ENCODE results near the gene FBXO17. TPM values are rescaled to one million over a fixed set of nuclear protein-coding genes. Genes with fewer than 3 reads are reported as not detected.

FBXO17 gene
- total RNA-seq, 3 donors from 2014 or later, result 14.2 to 67.2 (median 28.5) TPM

Other genes starting within 250 kb of the FBXO17 start
- gene CAPN12, start 231.3 kb downstream of the FBXO17 start, total RNA-seq, result 1 to 10 TPM in 2 of 3 donors, under 1 TPM in 1; 0.16 to 9.2 (median 4.1) TPM
- gene LGALS7, start 202.2 kb downstream of the FBXO17 start, total RNA-seq, result 1 to 10 TPM in 1 of 3 donors, not detected in 2; 1.5 TPM
- gene LGALS7B, start 186.5 kb downstream of the FBXO17 start, total RNA-seq, result 10 to 100 TPM in 1 of 3 donors, 1 to 10 TPM in 1, not detected in 1; 5.9 to 23.6 TPM
- gene LGALS4, start 162.8 kb downstream of the FBXO17 start, total RNA-seq, result 10 to 100 TPM in 1 of 3 donors, under 1 TPM in 2; 0.80 to 16.4 (median 0.88) TPM
- gene ECH1, start 143.9 kb downstream of the FBXO17 start, total RNA-seq, result 100 to 1,000 TPM in 1 of 3 donors, 10 to 100 TPM in 2; 85.8 to 113 (median 93.8) TPM
- gene HNRNPL, start 125.8 kb downstream of the FBXO17 start, total RNA-seq, result 100 to 1,000 TPM; 164 to 193 (median 168) TPM
- 10 to 100 TPM in 2 of 3 donors, 1 to 10 TPM in 1; 4.5 to 13.0 (median 12.8) TPM for gene RINL, start 97.5 kb downstream of the FBXO17 start, total RNA-seq
- 10 to 100 TPM; 61.8 to 92.3 (median 88.2) TPM for gene SIRT2, start 76.1 kb downstream of the FBXO17 start, total RNA-seq
- 10 to 100 TPM; 15.7 to 29.2 (median 19.6) TPM for gene NFKBIB, start 75.8 kb downstream of the FBXO17 start, total RNA-seq
- under 1 TPM in 2 of 3 donors, not detected in 1; 0.64 to 0.88 TPM for gene CCER2, start 63.6 kb downstream of the FBXO17 start, total RNA-seq
- gene SARS2, start 45.0 kb downstream of the FBXO17 start, total RNA-seq, result 10 to 100 TPM; 10.9 to 22.6 (median 18.9) TPM
- gene MRPS12, start 44.8 kb downstream of the FBXO17 start, total RNA-seq, result 10 to 100 TPM; 27.5 to 41.0 (median 29.3) TPM
- 1 to 10 TPM; 2.6 to 7.2 (median 5.1) TPM for gene FBXO27, start 56.8 kb upstream of the FBXO17 start, total RNA-seq
- gene ACP7, start 108.6 kb upstream of the FBXO17 start, total RNA-seq, result not detected
- gene PAK4, start 150.0 kb upstream of the FBXO17 start, total RNA-seq, result 10 to 100 TPM in 2 of 3 donors, 1 to 10 TPM in 1; 3.5 to 12.0 (median 10.2) TPM
- gene NCCRP1, start 221.2 kb upstream of the FBXO17 start, total RNA-seq, result 1 to 10 TPM in 1 of 3 donors, under 1 TPM in 1, not detected in 1; 0.66 to 2.9 TPM
- gene SYCN, start 228.5 kb upstream of the FBXO17 start, total RNA-seq, result not detected